ENCODE data around the gene ETFA.

ETFA gene

GRCh38 chr15:76168237-76168984 is 142.9 kb downstream of the ETFA start:
- DNase-seq, result no peak

- DNase-seq, result no peak
Observed at GRCh38 chr15:76165951-76166350, 145.3 kb downstream of the ETFA start.

Data from activated CD8-positive, alpha-beta memory T cell treated with anti-CD3 and anti-CD28 coated beads, Interleukin-2, amount 50 U/mL, for 48 hours (primary cell).